DMS79 (cell line): ENCODE data around the gene FADS6.

Experiments used
- DNase-seq: peaks from one replicate; lab custom pipeline; 2025; lab: John Stamatoyannopoulos, UW

The FADS6 gene

DNA sequence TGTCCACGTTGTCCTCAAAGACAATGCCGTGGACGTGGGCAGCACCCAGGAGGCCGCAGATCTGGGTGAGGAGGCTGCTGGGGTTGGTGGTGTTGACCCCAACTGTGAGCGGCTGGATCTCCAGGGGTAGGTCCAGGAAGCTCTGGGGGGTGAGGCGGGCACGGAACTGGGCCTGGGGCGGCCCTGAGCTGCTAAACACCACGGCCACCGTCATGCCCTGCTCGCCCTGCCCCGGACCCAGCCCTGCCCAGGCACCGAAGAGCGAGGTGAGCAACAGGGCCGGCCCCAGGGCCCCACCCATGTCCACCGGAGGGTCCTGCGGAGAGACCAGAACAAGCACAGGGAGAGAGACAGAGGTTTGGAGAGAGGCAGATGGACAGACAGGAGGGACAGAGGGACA, 38.6 kb downstream of the FADS6 start:
- DNase-seq = no peak

DNA sequence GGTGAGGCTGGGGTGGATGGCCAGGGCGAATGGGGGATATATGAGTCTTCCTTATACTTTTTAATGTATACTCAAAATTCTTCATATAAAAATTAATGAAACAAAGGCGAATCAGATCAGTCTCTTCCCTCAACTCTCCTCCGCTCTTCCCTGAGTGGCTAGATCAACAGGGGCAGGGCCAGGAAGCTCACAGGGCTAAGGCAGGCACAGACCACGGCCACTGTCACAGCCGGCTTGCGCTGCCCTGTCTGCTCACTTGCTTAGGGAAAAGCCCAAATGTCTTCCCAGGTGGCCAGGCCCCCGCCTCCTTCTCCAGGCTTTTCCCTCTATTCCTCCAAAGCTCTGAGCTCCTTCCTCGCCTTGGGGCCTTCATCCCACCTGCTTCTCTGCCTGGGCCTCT, 39.8 kb downstream of the FADS6 start:
- no peak for DNase-seq

- DNase-seq = no peak
These were observed 40.4 kb downstream of the FADS6 start for GRCh38 chr17:74853048-74853397.

DNA sequence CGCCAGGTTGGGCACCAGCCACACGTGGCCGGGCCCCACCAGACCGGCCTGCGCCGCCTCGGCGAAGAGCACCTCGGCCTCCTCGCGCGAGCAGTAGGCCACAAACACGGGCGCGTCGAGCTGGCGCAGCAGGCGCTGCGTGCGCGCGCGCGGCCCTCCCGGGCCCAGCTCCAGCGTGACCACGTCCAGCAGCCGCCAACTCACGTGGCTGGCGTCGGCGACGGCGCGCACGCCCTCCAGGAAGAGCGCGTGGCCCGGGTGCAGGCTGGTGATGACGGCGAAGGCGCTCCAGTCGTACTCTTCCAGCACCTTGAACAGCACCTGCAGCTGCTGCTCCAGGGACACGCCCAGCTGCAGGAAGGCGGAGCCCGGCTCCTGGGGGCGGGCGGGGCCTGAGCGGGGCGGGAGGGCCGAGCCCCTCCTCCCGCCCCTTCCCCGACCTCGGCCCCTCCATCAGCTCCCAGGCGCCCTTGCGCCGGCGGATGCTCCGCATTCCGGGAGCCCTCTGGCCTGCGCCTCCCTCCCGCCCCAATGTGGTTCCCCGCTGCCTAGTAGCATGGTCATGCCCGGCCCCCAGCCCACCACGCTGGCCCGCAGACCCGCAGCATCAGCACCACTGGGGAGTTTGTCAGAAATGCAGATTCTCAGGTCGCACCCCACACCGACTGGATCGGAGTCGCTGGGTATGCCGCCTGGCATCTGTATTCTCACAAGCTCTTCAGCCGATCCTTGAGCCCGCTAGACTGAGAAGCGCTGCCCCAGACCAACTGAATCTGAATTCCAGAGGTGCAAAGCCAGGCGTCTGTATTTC, 41.0 kb downstream of the FADS6 start:
- no peak for DNase-seq

DNA sequence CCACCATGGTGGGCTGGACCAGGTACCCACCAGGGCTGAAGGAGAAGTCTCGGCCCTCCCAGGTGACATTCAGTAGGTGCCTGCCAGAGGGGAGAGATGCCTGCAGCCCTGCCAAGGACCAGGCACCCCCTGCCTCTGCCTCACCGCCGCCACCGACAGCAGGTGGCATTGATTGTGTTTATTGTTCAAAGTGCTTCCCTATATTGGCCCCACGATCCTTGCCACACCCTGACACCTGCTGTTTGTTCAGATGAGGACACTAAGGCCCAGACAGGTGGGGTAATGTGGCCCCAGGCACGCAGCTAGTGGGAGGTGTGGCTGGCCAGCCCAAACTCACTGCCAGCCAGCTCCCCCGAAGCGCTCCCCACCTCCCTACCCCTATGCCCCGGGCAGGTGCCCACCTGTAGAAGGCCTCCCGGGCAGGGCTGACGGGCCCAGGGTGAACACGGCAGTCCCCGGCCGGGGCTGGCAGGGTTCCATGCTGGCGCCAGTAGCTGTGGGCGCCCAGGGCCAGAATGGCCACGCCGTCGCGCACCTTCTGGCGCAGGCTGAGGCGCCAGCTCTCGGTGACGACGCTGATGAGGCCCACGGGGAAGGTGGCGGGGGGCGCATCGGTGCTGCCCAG, 41.7 kb downstream of the FADS6 start:
- DNase-seq = no peak

GRCh38 chr17:74850914-74851313, 42.5 kb downstream of the FADS6 start:
- no peak for DNase-seq

DNA sequence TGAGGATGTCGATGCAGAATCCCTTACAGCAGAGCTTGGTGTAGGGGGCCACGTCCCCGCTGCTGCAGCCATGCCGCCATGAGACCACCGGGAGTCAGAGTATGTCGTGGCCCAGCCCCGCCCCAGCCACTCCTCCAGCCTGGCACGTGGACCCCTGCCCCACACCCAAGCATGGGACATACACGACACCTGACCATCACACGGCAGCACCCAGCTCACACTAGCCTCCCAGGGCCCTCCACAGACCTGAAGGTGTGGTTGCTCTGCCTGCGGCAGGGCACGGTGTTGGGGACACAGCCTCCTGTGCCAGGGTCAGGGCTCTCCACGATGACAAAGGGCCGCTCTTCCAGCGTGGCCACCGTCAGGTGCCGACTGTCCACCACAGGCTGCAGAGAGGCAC, 43.1 kb downstream of the FADS6 start:
- no peak for DNase-seq

DNA sequence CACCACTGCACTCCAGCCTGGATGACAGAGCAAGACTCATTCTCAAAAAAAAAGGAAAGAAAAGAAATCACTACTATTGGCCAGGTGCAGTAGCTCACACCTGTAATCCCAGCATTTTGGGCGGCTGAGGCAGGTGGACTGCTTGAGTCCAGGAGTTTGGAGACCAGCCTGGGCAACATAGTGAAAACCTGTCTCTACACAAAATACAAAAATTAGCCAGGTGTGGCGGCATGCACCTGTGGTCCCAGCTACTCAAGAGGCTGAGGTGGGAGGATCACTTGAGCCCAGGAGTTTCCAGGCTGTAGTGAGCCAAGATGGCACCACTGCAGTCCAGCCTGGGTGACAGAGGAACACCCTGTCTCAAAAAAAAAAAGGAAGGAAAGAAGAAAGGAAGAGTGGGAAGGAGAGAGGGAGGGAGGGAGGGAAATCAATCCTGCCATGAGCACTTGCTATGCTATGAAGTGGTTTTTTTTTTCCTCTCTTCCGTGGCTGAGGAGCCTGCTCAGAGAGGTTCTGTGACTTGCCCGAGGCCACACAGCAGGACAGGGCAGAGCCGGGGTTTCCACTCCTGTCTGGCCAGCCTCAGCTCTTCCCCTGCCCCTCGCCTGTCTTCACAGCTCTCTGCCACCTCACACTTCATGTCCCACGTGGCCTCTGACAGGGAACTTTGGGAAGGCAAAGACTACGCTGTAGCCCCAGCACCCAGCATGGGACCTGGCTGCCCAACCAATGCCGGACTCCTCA, 44.6 kb downstream of the FADS6 start:
- no peak for DNase-seq

- DNase-seq = no peak
These were observed 46.8 kb downstream of the FADS6 start for GRCh38 chr17:74846621-74847020.

GRCh38 chr17:74843352-74843627, 50.1 kb downstream of the FADS6 start:
- DNase-seq = no peak

GRCh38 chr17:74842599-74843351, 50.7 kb downstream of the FADS6 start:
- peak; percentile 32 for DNase-seq

- DNase-seq = no peak
These were observed 51.3 kb downstream of the FADS6 start for GRCh38 chr17:74842146-74842598.

DNA sequence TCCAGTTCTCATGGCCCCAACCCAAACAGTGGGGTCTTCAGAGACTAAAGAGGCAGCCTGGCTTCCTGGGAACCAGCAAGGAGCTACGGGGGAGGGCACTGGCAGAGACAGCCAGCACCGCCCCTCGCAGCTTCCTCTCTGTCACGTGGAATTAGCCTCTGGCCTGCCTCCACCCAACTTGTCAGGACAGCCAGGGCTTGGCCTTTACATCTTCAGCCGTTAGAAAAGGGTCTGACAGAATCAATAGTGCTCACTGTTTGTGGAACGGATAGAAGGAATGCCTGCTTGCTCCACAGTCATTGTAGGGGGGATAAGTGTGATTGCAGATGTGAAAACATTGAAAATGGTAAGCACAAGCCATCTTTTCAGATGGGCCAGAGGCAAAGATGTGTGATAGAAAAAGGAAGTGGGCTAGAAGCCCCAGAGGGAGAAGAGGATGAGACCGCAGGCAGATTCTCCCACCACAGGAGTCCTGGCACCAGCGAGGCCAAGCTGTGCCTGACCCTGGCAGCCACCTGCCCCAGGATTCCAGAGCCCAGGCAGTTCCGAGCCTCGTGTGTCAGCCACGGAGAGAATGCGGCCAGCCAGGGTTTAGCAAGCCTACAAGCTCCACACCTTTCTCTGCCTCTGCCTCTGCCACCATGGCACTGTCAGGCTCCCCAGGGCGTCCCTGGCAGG, 52.3 kb downstream of the FADS6 start:
- DNase-seq = no peak

- DNase-seq = no peak
These were observed 53.2 kb downstream of the FADS6 start for GRCh38 chr17:74839990-74840852.

DNA sequence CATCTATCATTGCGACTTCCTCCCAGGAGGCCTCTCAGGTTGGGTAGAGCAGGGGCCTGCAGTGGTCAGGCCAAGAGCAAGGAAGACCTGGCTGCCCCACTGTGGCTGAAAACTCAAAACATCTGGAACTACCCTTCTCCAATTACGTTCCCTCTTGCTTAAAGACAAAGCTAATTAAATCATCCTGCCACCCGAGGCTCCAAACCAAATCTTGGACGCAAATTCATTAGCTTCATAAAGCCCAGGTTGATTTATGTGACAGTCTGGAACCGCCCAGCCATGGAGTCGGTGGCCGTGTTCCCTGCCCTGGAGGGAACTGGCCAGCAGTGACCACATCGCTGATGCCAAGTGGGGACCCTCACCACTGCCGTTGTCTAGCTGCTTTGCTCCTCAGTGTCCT, 55.2 kb downstream of the FADS6 start:
- DNase-seq = no peak

GRCh38 chr17:74836691-74837467, 56.6 kb downstream of the FADS6 start:
- no peak for DNase-seq

GRCh38 chr17:74836191-74836590, 57.2 kb downstream of the FADS6 start:
- no peak for DNase-seq

GRCh38 chr17:74833501-74834377, 59.7 kb downstream of the FADS6 start:
- no peak for DNase-seq

DNA sequence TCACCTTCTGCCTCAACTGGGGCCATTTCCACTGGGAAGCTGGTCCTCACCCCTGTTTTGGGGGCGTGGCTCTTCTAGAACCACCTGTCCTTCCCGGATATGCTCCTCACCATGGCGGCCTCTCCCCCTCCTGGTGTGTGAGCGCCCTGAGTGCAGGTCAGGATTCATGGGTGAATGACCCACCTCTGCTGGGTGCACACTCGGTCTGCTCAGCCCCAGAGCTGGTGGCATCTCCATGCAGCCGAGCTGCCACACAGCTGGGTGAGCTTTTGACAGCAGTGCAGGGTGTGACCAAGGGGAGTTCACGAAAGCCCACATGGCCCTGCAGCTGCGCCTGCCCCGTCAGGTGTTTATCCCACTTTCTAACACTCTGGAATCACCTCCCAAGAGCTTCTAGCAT, 61.0 kb downstream of the FADS6 start:
- no peak for DNase-seq
